ENCODE data around the gene HES4. TPM values are rescaled to one million over a fixed set of nuclear protein-coding genes. Genes with fewer than 3 reads are reported as not detected.

The HES4 gene
- total and polyA plus RNA-seq, 10 of the 15 experiments (the other 5 are each of a cell fraction or from before 2014, with no cell fraction given) = 0.44 to 1.7 (median 0.85) TPM; not detected in 5

GRCh38 chr1:1013105-1013921 lies 13.4 kb upstream of the HES4 start, which contains the start of gene ISG15:
ISG15 (plus strand) TSS chr1:1013497; CDS start chr1:1013574, 77 bp downstream.
- H3K27ac ChIP-seq (ENCODE audit: control insufficient read depth, insufficient read depth) = peak within 1 kb of the TSS; percentile 92
- H3K36me3 ChIP-seq (ENCODE audit: control insufficient read depth in 2 of 2, insufficient read depth in 2 of 2, low read length in 1 of 2) = no peaks in the 10 kb centered on the region
- intact Hi-C loops (cut with micrococcal nuclease; ENCODE audit: unreplicated experiment) = no loop called here
- peak within 1 kb of the TSS; percentile 91 for H3K9ac ChIP-seq (ENCODE audit: control insufficient read depth, insufficient read depth, low read length)
- FAIRE-seq (peak; percentile 74), DNase-seq (ENCODE audit: low read depth, low spot score) (peak; percentile 79), ATAC-seq (peak; percentile 91)
- H3K4me2 ChIP-seq (ENCODE audit: control insufficient read depth, insufficient read depth) = peak within 1 kb of the TSS; percentile 62
- ChIA-PET CTCF (interaction anchor here (0.8 to 7.4 kb wide), 12 partner anchors 10 to 237 kb away, joined by 3 to 68 read pairs (median 4); partner anchors contain the start of gene PLEKHN1), RAD21 (ENCODE audit: unreplicated experiment) (interaction anchor here (0.5 to 3.2 kb wide), 11 partner anchors 11 to 1221 kb away, joined by 3 to 24 read pairs (median 4); partner anchors contain the start of gene PERM1), POLR2A (interaction anchor here (0.5 to 4.0 kb wide), 16 partner anchors 10 to 260 kb away, joined by 3 to 22 read pairs (median 5); partner anchors contain the start of genes PERM1, PLEKHN1 and UBE2J2), SMC1A (ENCODE audit: uncharacterized antibody, unreplicated experiment) (interaction anchor here (0.7 to 2.8 kb wide), 9 partner anchors 12 to 50 kb away, joined by 3 to 13 read pairs (median 4); partner anchors contain the start of gene HES4)
- BruUV-seq (replicated peaks) = no TSS peak
- peaks cover 2% of the 10 kb centered on the region; the same call in 1 of the 3 replicates for H3K9me3 ChIP-seq (replicated peaks; ENCODE audit: control insufficient read depth, insufficient read depth, low read length)
- H3K4me1 ChIP-seq (ENCODE audit: control insufficient read depth, insufficient read depth, low read length) = peaks cover 12% of the 10 kb centered on the region
- no peaks in the 10 kb centered on the region for H3K27me3 ChIP-seq (replicated peaks in 1 of 2; ENCODE audit: control insufficient read depth in 2 of 2, insufficient read depth in 2 of 2, low read length in 1 of 2)
- peaks cover 22% of the 10 kb centered on the region for H3K79me2 ChIP-seq (ENCODE audit: control insufficient read depth, insufficient read depth, low read length)
- H3K4me3 ChIP-seq = peak within 1 kb of the TSS; percentile 90
- peak within 1 kb of the TSS; percentile 73 for H2AFZ ChIP-seq (ENCODE audit: control insufficient read depth, low read depth, low read length)
- WGBS (ENCODE audit: insufficient coverage, insufficient replicate concordance, low lambda C conversion rate, missing lambda C conversion rate) = 3% methylated on average over 30 of the region's 30 CpGs
- no peaks in the 10 kb centered on the region for H4K20me1 ChIP-seq (ENCODE audit: control insufficient read depth, insufficient read depth)
- in situ Hi-C loops (cut with MboI) = no loop called here
- TF ChIP-seq BCLAF1 (IDR thresholded peaks at IDR 0.05) = no peak
- peak; percentile 54; the same call in 1 of the 2 replicates for TF ChIP-seq HCFC1 (IDR thresholded peaks at IDR 0.05; ENCODE audit: low read length)
- 0 out of 2 replicates have a peak, but pooled peaks have one; percentile 10 for TF ChIP-seq RB1 (IDR thresholded peaks at IDR 0.05; ENCODE audit: borderline replicate concordance)
- peak; percentile 60 for TF ChIP-seq RELA (IDR thresholded peaks at IDR 0.05; ENCODE audit: borderline replicate concordance, partially characterized antibody)
- TF ChIP-seq REST (IDR thresholded peaks at IDR 0.05; ENCODE audit: low read depth, low read length) = no peak
- TF ChIP-seq CREB1 (IDR thresholded peaks at IDR 0.05; ENCODE audit: low read depth) = peak; percentile 78
- peak; percentile 54; the same call in 1 of the 2 replicates for TF ChIP-seq SIN3A (IDR thresholded peaks at IDR 0.05; ENCODE audit: low read depth, low read length)
- TF ChIP-seq ZNF622 (IDR thresholded peaks at IDR 0.05) = no peak
- TF ChIP-seq NBN (IDR thresholded peaks at IDR 0.05) = peak; percentile 82; the same call in 1 of the 2 replicates
- peak; percentile 81 for TF ChIP-seq POLR2A (IDR thresholded peaks at IDR 0.05; ENCODE audit: low read depth, low read length)
- TF ChIP-seq ESRRA (IDR thresholded peaks at IDR 0.05; ENCODE audit: low read length) = no peak
- TF ChIP-seq KLF5 (IDR thresholded peaks at IDR 0.05; ENCODE audit: partially characterized antibody) = peak; percentile 83
- TF ChIP-seq GATAD2B (conservative IDR thresholded peaks at IDR 0.05; ENCODE audit: low read depth) = 0 out of 2 replicates have a peak, but pooled peaks have one; percentile 52
- TF ChIP-seq ASH2L (IDR thresholded peaks at IDR 0.05; ENCODE audit: borderline replicate concordance, low read depth) = 0 out of 2 replicates have a peak, but pooled peaks have one; percentile 63

All from GM12878 (cell line).